Measurements from ENCODE around the gene USP44. TPM values are rescaled to one million over a fixed set of nuclear protein-coding genes. Genes with fewer than 3 reads are reported as not detected.

The USP44 gene
- polyA plus RNA-seq, 4 donors = 0.21 to 0.27 TPM; not detected in 2

GRCh38 chr12:95513599-95513998 is 37.7 kb downstream of the USP44 start:
- no peak for FAIRE-seq
- H3K27ac ChIP-seq (ENCODE audit: low read depth in 1 of 3, low read length in 2 of 3) = no peak overlapping the region
- no peaks in the 10 kb centered on the region for H3K4me1 ChIP-seq (ENCODE audit: control insufficient read depth in 3 of 3, insufficient read depth in 2 of 3, low read depth in 1 of 3, low read length in 2 of 3)
- DNase-seq = no peak
- no peaks in the 10 kb centered on the region for H3K9me3 ChIP-seq (ENCODE audit: control insufficient read depth in 2 of 2, insufficient read depth in 1 of 2, low read depth in 1 of 2, low read length in 1 of 2)
- no peaks in the 10 kb centered on the region for H3K27me3 ChIP-seq (ENCODE audit: control insufficient read depth in 3 of 3, insufficient read depth in 3 of 3, low read length in 3 of 3)
- no peak overlapping the region for H3K4me3 ChIP-seq (ENCODE audit: low read depth in 1 of 3, low read length in 3 of 3)
- H3K36me3 ChIP-seq (ENCODE audit: control insufficient read depth in 3 of 3, insufficient read depth in 2 of 3, low read depth in 1 of 3, low read length in 3 of 3) = peaks cover 10 to 25% (median 17%) of the 10 kb centered on the region in 3 donors
- 92 to 98% (median 98%) methylated on average over 5 of the region's 5 CpGs for WGBS, 3 donors

GRCh38 chr12:95511977-95512376 is 39.3 kb downstream of the USP44 start:
- no peak for FAIRE-seq

GRCh38 chr12:95509300-95509699 is 42.0 kb downstream of the USP44 start:
- H3K27ac ChIP-seq (ENCODE audit: low read depth in 1 of 3, low read length in 2 of 3) = no peak overlapping the region
- no peaks in the 10 kb centered on the region for H3K4me1 ChIP-seq (ENCODE audit: control insufficient read depth in 3 of 3, insufficient read depth in 2 of 3, low read depth in 1 of 3, low read length in 2 of 3)
- DNase-seq = no peak
- H3K27me3 ChIP-seq (ENCODE audit: control insufficient read depth in 3 of 3, insufficient read depth in 3 of 3, low read length in 3 of 3) = no peaks in the 10 kb centered on the region
- no peak for FAIRE-seq
- no peaks in the 10 kb centered on the region for H3K9me3 ChIP-seq (ENCODE audit: control insufficient read depth in 2 of 2, insufficient read depth in 1 of 2, low read depth in 1 of 2, low read length in 1 of 2)
- H3K36me3 ChIP-seq (ENCODE audit: control insufficient read depth in 3 of 3, insufficient read depth in 2 of 3, low read depth in 1 of 3, low read length in 3 of 3) = peaks cover 17 to 51% (median 27%) of the 10 kb centered on the region in 3 donors
- WGBS, 3 donors = 75 to 88% (median 82%) methylated on average over 3 of the region's 3 CpGs
- H3K4me3 ChIP-seq (ENCODE audit: low read depth in 1 of 3, low read length in 3 of 3) = no peak overlapping the region

More at GRCh38 chr12:95511977-95512376, 39.3 kb downstream of the USP44 start:
- no peak overlapping the region for H3K27ac ChIP-seq (ENCODE audit: low read depth in 1 of 3, low read length in 2 of 3)
- no peak overlapping the region for H3K4me3 ChIP-seq (ENCODE audit: low read depth in 1 of 3, low read length in 3 of 3)
- H3K27me3 ChIP-seq (ENCODE audit: control insufficient read depth in 3 of 3, insufficient read depth in 3 of 3, low read length in 3 of 3) = no peaks in the 10 kb centered on the region
- no peaks in the 10 kb centered on the region for H3K4me1 ChIP-seq (ENCODE audit: control insufficient read depth in 3 of 3, insufficient read depth in 2 of 3, low read depth in 1 of 3, low read length in 2 of 3)
- peaks cover 10 to 29% (median 23%) of the 10 kb centered on the region in 3 donors for H3K36me3 ChIP-seq (ENCODE audit: control insufficient read depth in 3 of 3, insufficient read depth in 2 of 3, low read depth in 1 of 3, low read length in 3 of 3)
- DNase-seq = no peak
- no peaks in the 10 kb centered on the region for H3K9me3 ChIP-seq (ENCODE audit: control insufficient read depth in 2 of 2, insufficient read depth in 1 of 2, low read depth in 1 of 2, low read length in 1 of 2)
- WGBS, 3 donors = 87 to 95% (median 93%) methylated on average over 1 of the region's 1 CpG

DNA sequence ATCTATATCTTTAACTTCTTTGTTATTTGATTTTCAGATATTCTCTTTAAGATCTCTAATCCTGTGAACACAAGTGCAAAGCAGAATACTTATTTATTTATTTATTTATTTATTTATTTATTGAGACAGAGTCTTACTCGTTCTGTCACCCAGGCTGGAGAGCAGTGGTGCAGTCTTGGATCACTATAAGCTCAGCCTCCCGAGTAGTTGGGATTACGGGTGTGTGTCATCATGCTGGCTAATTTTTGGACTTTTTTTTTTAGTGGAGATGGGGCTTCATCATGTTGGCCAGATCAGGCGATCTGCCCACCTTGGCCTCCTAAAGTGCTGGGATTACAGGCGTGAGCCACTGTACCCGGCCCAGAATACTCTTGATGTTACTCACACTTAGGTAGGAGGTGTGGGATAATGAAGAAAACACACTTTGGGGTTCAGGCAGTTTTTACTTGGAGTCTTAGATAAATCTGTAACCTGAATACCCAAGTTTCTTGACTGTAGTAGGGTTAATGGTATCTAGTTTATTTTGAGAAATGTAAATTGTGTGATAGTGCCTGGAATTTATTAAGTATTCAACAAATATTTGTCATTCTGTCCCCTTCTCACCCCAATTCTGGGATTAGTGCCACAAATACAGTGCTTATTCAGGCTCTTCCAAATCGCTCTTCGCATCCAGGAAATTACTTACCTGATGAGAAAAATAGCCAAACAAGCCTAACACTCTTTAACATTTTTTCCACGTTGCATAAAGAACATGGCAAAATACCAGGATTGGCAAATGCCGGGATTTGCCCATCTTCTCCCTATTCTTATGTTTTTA is 44.4 kb downstream of the USP44 start:
- Histone ChIP-seq H3K4me1 (ENCODE audit: control insufficient read depth in 3 of 3, insufficient read depth in 2 of 3, low read depth in 1 of 3, low read length in 2 of 3) (no peaks in the 10 kb centered on the region), H3K36me3 (ENCODE audit: control insufficient read depth in 3 of 3, insufficient read depth in 2 of 3, low read depth in 1 of 3, low read length in 3 of 3) (peaks cover 16 to 49% (median 22%) of the 10 kb centered on the region in 3 donors), H3K4me3 (ENCODE audit: low read depth in 1 of 3, low read length in 3 of 3) (no peak overlapping the region), H3K27me3 (ENCODE audit: control insufficient read depth in 3 of 3, insufficient read depth in 3 of 3, low read length in 3 of 3) (no peaks in the 10 kb centered on the region), H3K27ac (ENCODE audit: low read depth in 1 of 3, low read length in 2 of 3) (no peak overlapping the region), H3K9me3 (ENCODE audit: control insufficient read depth in 2 of 2, insufficient read depth in 1 of 2, low read depth in 1 of 2, low read length in 1 of 2) (no peaks in the 10 kb centered on the region)
- WGBS, 3 donors = 86 to 93% (median 87%) methylated on average over 10 of the region's 10 CpGs
- no peak for DNase-seq
- FAIRE-seq = no peak

- Histone ChIP-seq H3K27me3 (ENCODE audit: control insufficient read depth in 3 of 3, insufficient read depth in 3 of 3, low read length in 3 of 3) (no peaks in the 10 kb centered on the region), H3K4me3 (ENCODE audit: low read depth in 1 of 3, low read length in 3 of 3) (no peak overlapping the region), H3K27ac (ENCODE audit: low read depth in 1 of 3, low read length in 2 of 3) (no peak overlapping the region), H3K4me1 (ENCODE audit: control insufficient read depth in 3 of 3, insufficient read depth in 2 of 3, low read depth in 1 of 3, low read length in 2 of 3) (no peaks in the 10 kb centered on the region), H3K36me3 (ENCODE audit: control insufficient read depth in 3 of 3, insufficient read depth in 2 of 3, low read depth in 1 of 3, low read length in 3 of 3) (peaks cover 14 to 50% (median 20%) of the 10 kb centered on the region in 3 donors), H3K9me3 (ENCODE audit: control insufficient read depth in 2 of 2, insufficient read depth in 1 of 2, low read depth in 1 of 2, low read length in 1 of 2) (no peaks in the 10 kb centered on the region)
- DNase-seq = no peak
- no peak for FAIRE-seq
- 89 to 94% (median 94%) methylated on average over 5 of the region's 5 CpGs for WGBS, 3 donors
Observed at GRCh38 chr12:95505039-95505438, 46.2 kb downstream of the USP44 start.

GRCh38 chr12:95504140-95504539 is 47.1 kb downstream of the USP44 start:
- peaks cover 15 to 49% (median 17%) of the 10 kb centered on the region in 3 donors for H3K36me3 ChIP-seq (ENCODE audit: control insufficient read depth in 3 of 3, insufficient read depth in 2 of 3, low read depth in 1 of 3, low read length in 3 of 3)
- WGBS, 3 donors = 90 to 92% (median 91%) methylated on average over 4 of the region's 4 CpGs
- no peaks in the 10 kb centered on the region for H3K4me1 ChIP-seq (ENCODE audit: control insufficient read depth in 3 of 3, insufficient read depth in 2 of 3, low read depth in 1 of 3, low read length in 2 of 3)

DNA sequence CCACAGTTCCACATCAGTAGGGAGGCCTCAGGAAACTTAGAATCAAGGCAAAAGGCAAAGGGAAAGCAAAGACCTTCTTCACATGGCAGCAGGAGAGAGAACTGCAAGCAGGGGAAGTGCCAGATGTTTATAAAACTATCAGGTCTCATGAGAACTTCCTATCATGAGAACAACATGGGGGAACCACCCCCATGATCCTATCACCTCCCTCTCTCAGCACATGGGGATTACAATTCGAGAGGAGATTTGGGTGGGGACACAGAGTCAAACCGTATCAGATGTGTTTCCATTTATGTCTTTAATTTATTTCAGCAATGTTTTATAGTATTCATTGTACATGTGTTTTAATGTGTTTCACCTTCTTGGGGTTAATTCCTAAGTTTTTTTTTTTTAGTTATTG is 51.5 kb downstream of the USP44 start:
- H3K36me3 ChIP-seq (ENCODE audit: control insufficient read depth in 3 of 3, insufficient read depth in 2 of 3, low read depth in 1 of 3, low read length in 3 of 3) = peaks cover 11 to 42% (median 22%) of the 10 kb centered on the region in 3 donors
- H3K27me3 ChIP-seq (ENCODE audit: control insufficient read depth in 3 of 3, insufficient read depth in 3 of 3, low read length in 3 of 3) = no peaks in the 10 kb centered on the region
- no peak for FAIRE-seq
- no peak overlapping the region for H3K27ac ChIP-seq (ENCODE audit: low read depth in 1 of 3, low read length in 2 of 3)
- peaks cover 0 to 4% of the 10 kb centered on the region in 2 donors for H3K9me3 ChIP-seq (ENCODE audit: control insufficient read depth in 2 of 2, insufficient read depth in 1 of 2, low read depth in 1 of 2, low read length in 1 of 2)
- no peaks in the 10 kb centered on the region for H3K4me1 ChIP-seq (ENCODE audit: control insufficient read depth in 3 of 3, insufficient read depth in 2 of 3, low read depth in 1 of 3, low read length in 2 of 3)
- 94 to 98% (median 95%) methylated on average over 2 of the region's 2 CpGs for WGBS, 3 donors
- DNase-seq = no peak
- H3K4me3 ChIP-seq (ENCODE audit: low read depth in 1 of 3, low read length in 3 of 3) = no peak overlapping the region

More at GRCh38 chr12:95504140-95504539, 47.1 kb downstream of the USP44 start:
- FAIRE-seq (no peak), DNase-seq (no peak)
- Histone ChIP-seq H3K27ac (ENCODE audit: low read depth in 1 of 3, low read length in 2 of 3) (no peak overlapping the region), H3K4me3 (ENCODE audit: low read depth in 1 of 3, low read length in 3 of 3) (no peak overlapping the region), H3K27me3 (ENCODE audit: control insufficient read depth in 3 of 3, insufficient read depth in 3 of 3, low read length in 3 of 3) (no peaks in the 10 kb centered on the region), H3K9me3 (ENCODE audit: control insufficient read depth in 2 of 2, insufficient read depth in 1 of 2, low read depth in 1 of 2, low read length in 1 of 2) (peaks cover 0 to 1% of the 10 kb centered on the region in 2 donors)

DNA sequence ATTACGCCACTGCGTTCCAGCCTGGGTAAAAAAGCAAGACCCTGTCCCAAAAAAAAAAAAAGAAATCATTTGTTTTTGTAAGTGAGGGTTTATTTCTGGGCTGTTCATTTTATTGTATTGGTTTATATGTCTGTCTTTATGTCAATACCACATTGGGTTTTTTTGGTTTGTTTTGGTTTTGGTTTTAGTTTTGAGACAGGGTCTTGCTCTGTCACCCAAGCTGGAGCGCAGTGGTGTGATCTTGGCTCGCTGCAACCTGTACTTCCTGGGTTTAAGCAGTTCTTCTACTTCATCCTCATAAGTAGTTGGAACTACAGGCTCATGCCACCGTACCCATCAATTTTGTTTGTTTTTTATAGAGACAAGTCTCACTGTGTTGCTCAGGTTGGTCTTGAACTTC is 52.3 kb downstream of the USP44 start:
- DNase-seq = no peak
- Histone ChIP-seq H3K27me3 (ENCODE audit: control insufficient read depth in 3 of 3, insufficient read depth in 3 of 3, low read length in 3 of 3) (no peaks in the 10 kb centered on the region), H3K27ac (ENCODE audit: low read depth in 1 of 3, low read length in 2 of 3) (no peak overlapping the region), H3K4me3 (ENCODE audit: low read depth in 1 of 3, low read length in 3 of 3) (no peak overlapping the region), H3K36me3 (ENCODE audit: control insufficient read depth in 3 of 3, insufficient read depth in 2 of 3, low read depth in 1 of 3, low read length in 3 of 3) (peaks cover 6 to 36% (median 17%) of the 10 kb centered on the region in 3 donors), H3K4me1 (ENCODE audit: control insufficient read depth in 3 of 3, insufficient read depth in 2 of 3, low read depth in 1 of 3, low read length in 2 of 3) (no peaks in the 10 kb centered on the region), H3K9me3 (ENCODE audit: control insufficient read depth in 2 of 2, insufficient read depth in 1 of 2, low read depth in 1 of 2, low read length in 1 of 2) (peaks cover 0 to 4% of the 10 kb centered on the region in 2 donors)
- FAIRE-seq = no peak
- 85 to 96% (median 95%) methylated on average over 5 of the region's 5 CpGs for WGBS, 3 donors
